Nephron (organoid): ENCODE data around the gene NUP107.

Experiments
- H3K27ac Mint-ChIP-seq, 3 experiments: 2 replicates each; pipeline ENCODE4 v1.8.0; 2020; ENCODE audit warnings: mixed read lengths in 3 of 3, mild to moderate bottlenecking in 2 of 3, moderate library complexity in 1 of 3
- H3K27me3 Mint-ChIP-seq: 2 replicates; pipeline ENCODE4 v1.8.0; 2021; ENCODE audit warnings: low read depth, mild to moderate bottlenecking, moderate library complexity, mixed read lengths
- H3K36me3 Mint-ChIP-seq: 2 replicates; pipeline ENCODE4 v1.8.0; 2020; ENCODE audit warnings: low read depth, mixed read lengths
- H3K4me1 Mint-ChIP-seq: 2 replicates; pipeline ENCODE4 v1.8.0; 2020; ENCODE audit warnings: mixed read lengths
- H3K4me3 Mint-ChIP-seq, 3 experiments: 2 replicates each; pipeline ENCODE4 v1.8.0; 2020; ENCODE audit warnings: mild to moderate bottlenecking in 3 of 3, mixed read lengths in 3 of 3, moderate library complexity in 2 of 3
- H3K9me3 Mint-ChIP-seq: 2 replicates; pipeline ENCODE4 v1.8.0; 2020; ENCODE audit warnings: mixed read lengths
- CTCF ChIP-seq, 3 experiments: fragments of 200-600 bp; sonication (generic); IDR thresholded peaks; one replicate each; pipeline ENCODE4 v1.5.0; 2021; ENCODE audit warnings: antibody characterized with exemption in 3 of 3; ENCODE audit not compliant: unreplicated experiment in 3 of 3

Gene NUP107

GRCh38 chr12:68761901-68762630 lies 75.3 kb downstream of the NUP107 start:
- Mint-ChIP-seq H3K27ac (no peak overlapping the region), H3K36me3 (peaks cover 61% of the 10 kb centered on the region)

GRCh38 chr12:68762691-68763090 lies 75.9 kb downstream of the NUP107 start:
- peaks cover 6% of the 10 kb centered on the region for H3K4me1 Mint-ChIP-seq
- no peak for TF ChIP-seq CTCF (IDR thresholded peaks at IDR 0.05; ENCODE audit: unreplicated experiment in 3 of 3)
- H3K36me3 Mint-ChIP-seq: peaks cover 56% of the 10 kb centered on the region
- no peaks in the 10 kb centered on the region for H3K9me3 Mint-ChIP-seq
- H3K27me3 Mint-ChIP-seq: no peaks in the 10 kb centered on the region
- no peak overlapping the region for H3K27ac Mint-ChIP-seq
- H3K4me3 Mint-ChIP-seq: no peak overlapping the region

More at GRCh38 chr12:68761901-68762630, 75.3 kb downstream of the NUP107 start:
- Mint-ChIP-seq H3K9me3 (no peaks in the 10 kb centered on the region), H3K27me3 (no peaks in the 10 kb centered on the region), H3K4me1 (peaks cover 6% of the 10 kb centered on the region), H3K4me3 (no peak overlapping the region)
- no peak for TF ChIP-seq CTCF (IDR thresholded peaks at IDR 0.05; ENCODE audit: unreplicated experiment in 3 of 3)

- Mint-ChIP-seq H3K4me1 (peaks cover 4% of the 10 kb centered on the region), H3K27ac (no peak overlapping the region), H3K9me3 (no peaks in the 10 kb centered on the region), H3K36me3 (peaks cover 39% of the 10 kb centered on the region), H3K27me3 (no peaks in the 10 kb centered on the region), H3K4me3 (no peak overlapping the region)
- no peak for TF ChIP-seq CTCF (IDR thresholded peaks at IDR 0.05; ENCODE audit: unreplicated experiment in 3 of 3)
Measured at GRCh38 chr12:68765696-68766095, 78.9 kb downstream of the NUP107 start.

GRCh38 chr12:68766646-68767045 lies 79.9 kb downstream of the NUP107 start:
- H3K27ac Mint-ChIP-seq: no peak overlapping the region
- H3K4me3 Mint-ChIP-seq: no peak overlapping the region
- no peaks in the 10 kb centered on the region for H3K27me3 Mint-ChIP-seq
- no peaks in the 10 kb centered on the region for H3K4me1 Mint-ChIP-seq
- H3K9me3 Mint-ChIP-seq: no peaks in the 10 kb centered on the region
- H3K36me3 Mint-ChIP-seq: peaks cover 33% of the 10 kb centered on the region
- TF ChIP-seq CTCF (IDR thresholded peaks at IDR 0.05; ENCODE audit: unreplicated experiment in 3 of 3): no peak

- no peaks in the 10 kb centered on the region for H3K9me3 Mint-ChIP-seq
- peaks cover 28% of the 10 kb centered on the region for H3K36me3 Mint-ChIP-seq
- H3K4me3 Mint-ChIP-seq: no peak overlapping the region
- TF ChIP-seq CTCF (IDR thresholded peaks at IDR 0.05; ENCODE audit: unreplicated experiment in 3 of 3): no peak
- H3K27me3 Mint-ChIP-seq: no peaks in the 10 kb centered on the region
- H3K27ac Mint-ChIP-seq: no peak overlapping the region
- H3K4me1 Mint-ChIP-seq: no peaks in the 10 kb centered on the region
Measured at GRCh38 chr12:68767191-68767590, 80.4 kb downstream of the NUP107 start.

- no peaks in the 10 kb centered on the region for H3K4me1 Mint-ChIP-seq
- no peak overlapping the region for H3K4me3 Mint-ChIP-seq
- no peak for TF ChIP-seq CTCF (IDR thresholded peaks at IDR 0.05; ENCODE audit: unreplicated experiment in 3 of 3)
- peaks cover 19% of the 10 kb centered on the region for H3K36me3 Mint-ChIP-seq
- H3K27ac Mint-ChIP-seq: no peak overlapping the region
- no peaks in the 10 kb centered on the region for H3K27me3 Mint-ChIP-seq
- no peaks in the 10 kb centered on the region for H3K9me3 Mint-ChIP-seq
Measured at GRCh38 chr12:68768431-68768939, 81.7 kb downstream of the NUP107 start.
